IgD-negative memory B cell (primary cell): ENCODE results near the gene DYRK1B. TPM values are rescaled to one million over a fixed set of nuclear protein-coding genes. Genes with fewer than 3 reads are reported as not detected.
A peak's percentile ranks its signal among the peaks of the same experiment; 100 is the strongest.
"Not testable (repeated sequence)": the region's sequence is repeated elsewhere in the genome, so short reads cannot be mapped to it uniquely, and the experiment has no call there.

ENCODE experiments used
- H3K27ac Mint-ChIP-seq, 3 donors: one replicate each; pipeline ENCODE4 v1.8.0; 2020 to 2022; ENCODE audit warnings: mild to moderate bottlenecking in 3 of 3, mixed read lengths in 3 of 3, moderate library complexity in 1 of 3
- H3K27me3 Mint-ChIP-seq: one replicate; pipeline ENCODE4 v1.8.0; 2021; ENCODE audit warnings: mixed read lengths
- H3K36me3 Mint-ChIP-seq: one replicate; pipeline ENCODE4 v1.8.0; 2020; ENCODE audit warnings: mild to moderate bottlenecking, mixed read lengths
- H3K4me1 Mint-ChIP-seq, 3 donors: one replicate each; pipeline ENCODE4 v1.8.0; 2020 to 2022; ENCODE audit warnings: mixed read lengths in 3 of 3, mild to moderate bottlenecking in 1 of 3
- H3K4me3 Mint-ChIP-seq, 4 donors: one replicate each; pipeline ENCODE4 v1.8.0; 2020 to 2022; ENCODE audit warnings: mild to moderate bottlenecking in 4 of 4, mixed read lengths in 4 of 4, moderate library complexity in 3 of 4
- H3K9me3 Mint-ChIP-seq, 3 donors: one replicate each; pipeline ENCODE4 v1.8.0; 2020 to 2021; ENCODE audit warnings: mixed read lengths in 3 of 3, mild to moderate bottlenecking in 1 of 3
- polyA plus RNA-seq: library from polyadenylated mRNA; unstranded; fragments of 300-500 nt; fragmentation: Illumina TruSeq; gene quantifications from one replicate; pipeline ENCODE4 v1.2.3, GENCODE V29; 2021

The DYRK1B gene
- polyA plus RNA-seq, 1 donor from 2014 or later: 16.9 TPM

GRCh38 chr19:39816287-39817048 is 17.5 kb downstream of the DYRK1B start:
- Mint-ChIP-seq H3K4me1 (peaks cover 3 to 13% (median 8%) of the 10 kb centered on the region in 3 donors), H3K27me3 (no peaks in the 10 kb centered on the region), H3K9me3 (no peaks in the 10 kb centered on the region), H3K36me3 (peaks cover 2% of the 10 kb centered on the region), H3K27ac (no peak overlapping the region), H3K4me3 (no peak overlapping the region)

- H3K36me3 Mint-ChIP-seq: peaks cover 2% of the 10 kb centered on the region
- H3K4me3 Mint-ChIP-seq: no peak overlapping the region
- H3K27me3 Mint-ChIP-seq: no peaks in the 10 kb centered on the region
- H3K9me3 Mint-ChIP-seq: no peaks in the 10 kb centered on the region
- no peak overlapping the region for H3K27ac Mint-ChIP-seq
- H3K4me1 Mint-ChIP-seq: peaks cover 3 to 11% (median 8%) of the 10 kb centered on the region in 3 donors
Observed at GRCh38 chr19:39814595-39814994, 19.4 kb downstream of the DYRK1B start.

DNA sequence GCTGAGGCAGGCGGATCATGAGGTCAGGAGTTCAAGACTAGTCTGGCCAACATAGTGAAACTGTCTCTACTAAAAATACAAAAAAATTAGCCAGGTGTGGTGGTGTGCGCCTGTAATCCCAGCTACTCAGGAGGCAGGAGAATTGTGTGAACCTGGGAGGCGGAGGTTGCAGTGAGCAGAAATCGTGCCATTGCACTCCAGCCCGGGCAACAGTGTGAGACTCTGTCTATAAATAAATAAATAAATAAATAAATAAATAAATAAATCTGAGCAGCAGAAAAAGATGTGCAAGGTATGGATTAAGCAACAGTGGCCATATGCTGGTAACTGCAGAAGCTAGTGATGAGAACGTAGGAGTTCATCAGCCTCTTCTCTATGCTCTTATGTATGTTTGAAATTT is 19.9 kb downstream of the DYRK1B start:
- not testable (repeated sequence) for H3K36me3 Mint-ChIP-seq, H3K27ac Mint-ChIP-seq, H3K9me3 Mint-ChIP-seq, H3K4me3 Mint-ChIP-seq, H3K27me3 Mint-ChIP-seq, H3K4me1 Mint-ChIP-seq

- Mint-ChIP-seq H3K27me3 (no peaks in the 10 kb centered on the region), H3K36me3 (peaks cover 2% of the 10 kb centered on the region), H3K4me1 (peaks cover 0 to 3% (median 1%) of the 10 kb centered on the region in 3 donors), H3K4me3 (no peak overlapping the region), H3K9me3 (no peaks in the 10 kb centered on the region), H3K27ac (no peak overlapping the region)
Observed at GRCh38 chr19:39813264-39813993, 20.5 kb downstream of the DYRK1B start.

GRCh38 chr19:39811064-39811463 is 22.9 kb downstream of the DYRK1B start:
- H3K27ac Mint-ChIP-seq: no peak overlapping the region
- H3K36me3 Mint-ChIP-seq: peaks cover 2% of the 10 kb centered on the region
- H3K9me3 Mint-ChIP-seq: no peaks in the 10 kb centered on the region
- peaks cover 1% of the 10 kb centered on the region for H3K27me3 Mint-ChIP-seq
- no peak overlapping the region for H3K4me3 Mint-ChIP-seq
- peaks cover 0 to 1% (median 0%) of the 10 kb centered on the region in 3 donors for H3K4me1 Mint-ChIP-seq

DNA sequence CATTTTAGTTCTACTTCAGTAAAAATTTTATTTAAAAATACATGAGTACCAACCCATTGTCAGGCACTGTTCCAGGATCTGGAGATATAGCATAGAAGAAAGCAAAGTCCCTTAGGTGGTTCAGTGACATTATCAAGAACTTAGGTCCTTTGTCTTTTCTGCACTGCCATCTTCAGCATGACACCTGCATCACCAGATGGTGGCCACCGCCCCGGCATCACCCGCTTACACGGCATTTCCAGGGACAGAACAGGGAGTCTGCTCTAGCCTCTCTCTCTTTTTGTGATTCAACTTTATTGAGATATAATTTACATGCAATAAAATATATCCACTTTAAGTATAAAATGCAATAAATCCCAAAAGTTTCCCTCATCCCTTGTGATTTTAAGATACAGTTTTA is 23.5 kb downstream of the DYRK1B start:
- H3K4me3 Mint-ChIP-seq: no peak overlapping the region
- no peaks in the 10 kb centered on the region for H3K9me3 Mint-ChIP-seq
- no peaks in the 10 kb centered on the region for H3K4me1 Mint-ChIP-seq
- peaks cover 2% of the 10 kb centered on the region for H3K27me3 Mint-ChIP-seq
- H3K36me3 Mint-ChIP-seq: peaks cover 4% of the 10 kb centered on the region
- no peak overlapping the region for H3K27ac Mint-ChIP-seq

GRCh38 chr19:39809368-39809767 is 24.6 kb downstream of the DYRK1B start:
- H3K4me3 Mint-ChIP-seq: no peak overlapping the region
- no peaks in the 10 kb centered on the region for H3K9me3 Mint-ChIP-seq
- no peaks in the 10 kb centered on the region for H3K4me1 Mint-ChIP-seq
- peaks cover 7% of the 10 kb centered on the region for H3K27me3 Mint-ChIP-seq
- no peak overlapping the region for H3K27ac Mint-ChIP-seq
- H3K36me3 Mint-ChIP-seq: peaks cover 4% of the 10 kb centered on the region

DNA sequence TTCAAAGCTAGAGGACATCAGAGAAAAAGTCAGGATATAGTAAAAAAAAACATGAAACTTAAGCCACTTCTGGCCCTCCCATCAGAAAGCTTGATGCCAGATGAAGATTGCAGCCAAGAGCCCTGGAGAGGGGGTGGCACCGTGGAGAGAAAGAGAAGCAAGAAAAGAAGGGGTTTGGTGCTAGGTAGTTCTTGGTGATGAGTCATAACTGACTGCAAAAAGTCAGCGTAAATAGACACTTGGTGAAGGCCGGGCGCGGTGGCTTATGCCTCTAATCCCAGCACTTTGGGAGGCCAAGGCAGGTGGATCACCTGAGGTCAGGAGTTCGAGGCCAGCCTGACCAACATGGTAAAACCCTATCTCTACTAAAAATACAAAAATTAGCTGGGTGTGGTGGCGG is 25.3 kb downstream of the DYRK1B start:
- H3K4me1 Mint-ChIP-seq, H3K4me3 Mint-ChIP-seq, H3K36me3 Mint-ChIP-seq, H3K9me3 Mint-ChIP-seq, H3K27ac Mint-ChIP-seq: not testable (repeated sequence)
- peaks cover 11% of the 10 kb centered on the region for H3K27me3 Mint-ChIP-seq

- Mint-ChIP-seq H3K27me3 (peaks cover 11% of the 10 kb centered on the region), H3K9me3 (no peaks in the 10 kb centered on the region), H3K4me3 (no peak overlapping the region), H3K27ac (no peak overlapping the region), H3K4me1 (no peaks in the 10 kb centered on the region), H3K36me3 (peaks cover 4% of the 10 kb centered on the region)
Observed at GRCh38 chr19:39807846-39808364, 26.1 kb downstream of the DYRK1B start.

DNA sequence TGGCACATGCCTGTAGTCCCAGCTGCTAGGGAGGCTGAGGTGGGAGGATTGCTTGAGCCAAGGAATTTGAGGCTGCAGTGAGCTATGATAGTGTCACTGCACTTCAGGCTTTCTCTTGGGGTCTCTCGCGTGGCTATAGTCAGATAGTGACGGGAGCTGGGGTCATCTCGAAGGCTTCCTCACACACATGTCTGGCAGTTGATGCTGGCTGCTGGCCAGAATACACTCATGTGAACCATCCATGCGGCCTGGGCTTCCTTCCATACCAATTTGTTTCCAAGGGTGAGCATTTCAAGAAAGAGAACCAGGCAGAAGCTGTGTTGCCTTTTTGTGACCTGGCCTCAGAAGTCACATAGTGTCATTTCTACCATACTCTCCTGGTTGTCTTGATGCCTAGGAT is 28.9 kb downstream of the DYRK1B start:
- H3K4me1 Mint-ChIP-seq: no peaks in the 10 kb centered on the region
- no peaks in the 10 kb centered on the region for H3K9me3 Mint-ChIP-seq
- H3K36me3 Mint-ChIP-seq: peaks cover 1% of the 10 kb centered on the region
- H3K27ac Mint-ChIP-seq: no peak overlapping the region
- H3K4me3 Mint-ChIP-seq: no peak overlapping the region
- peaks cover 11% of the 10 kb centered on the region for H3K27me3 Mint-ChIP-seq

GRCh38 chr19:39802958-39803357 is 31.0 kb downstream of the DYRK1B start:
- Mint-ChIP-seq H3K27ac (no peak overlapping the region), H3K4me1 (no peaks in the 10 kb centered on the region), H3K27me3 (peaks cover 11% of the 10 kb centered on the region)

DNA sequence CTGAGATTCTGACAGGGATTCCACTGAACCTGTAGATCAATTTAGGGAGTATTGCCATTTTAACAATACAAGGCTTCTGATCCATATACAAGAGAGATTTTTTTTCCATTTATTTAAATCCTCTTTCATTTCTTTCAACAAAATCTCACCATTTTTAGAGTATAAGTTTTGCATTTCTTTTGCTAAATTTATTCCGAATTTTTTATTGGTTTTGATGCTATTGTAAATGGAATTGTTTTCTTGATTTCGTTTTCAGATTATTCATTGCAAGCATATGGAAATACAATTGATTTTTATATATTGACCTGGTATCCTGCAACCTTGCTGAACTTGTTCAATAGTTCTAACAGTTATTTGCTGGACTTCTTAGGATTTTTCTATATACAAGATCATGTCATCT is 36.9 kb downstream of the DYRK1B start:
- Mint-ChIP-seq H3K4me1 (peaks cover 0 to 7% (median 7%) of the 10 kb centered on the region in 3 donors), H3K4me3 (no peak overlapping the region), H3K9me3 (no peaks in the 10 kb centered on the region), H3K36me3 (no peaks in the 10 kb centered on the region), H3K27ac (no peak overlapping the region), H3K27me3 (no peaks in the 10 kb centered on the region)

More at GRCh38 chr19:39802958-39803357, 31.0 kb downstream of the DYRK1B start:
- Mint-ChIP-seq H3K36me3 (peaks cover 1% of the 10 kb centered on the region), H3K9me3 (no peaks in the 10 kb centered on the region), H3K4me3 (no peak overlapping the region)

- H3K4me3 Mint-ChIP-seq: no peak overlapping the region
- no peaks in the 10 kb centered on the region for H3K36me3 Mint-ChIP-seq
- no peak overlapping the region for H3K27ac Mint-ChIP-seq
- no peaks in the 10 kb centered on the region for H3K27me3 Mint-ChIP-seq
- H3K9me3 Mint-ChIP-seq: no peaks in the 10 kb centered on the region
- peaks cover 0 to 7% (median 7%) of the 10 kb centered on the region in 3 donors for H3K4me1 Mint-ChIP-seq
Observed at GRCh38 chr19:39796000-39796498, 37.9 kb downstream of the DYRK1B start.

GRCh38 chr19:39795001-39795400 is 39.0 kb downstream of the DYRK1B start:
- H3K9me3 Mint-ChIP-seq: no peaks in the 10 kb centered on the region
- H3K27me3 Mint-ChIP-seq: no peaks in the 10 kb centered on the region
- peak overlapping the region in 1 of 4 donors; percentile 52 for H3K4me3 Mint-ChIP-seq
- H3K4me1 Mint-ChIP-seq: peaks cover 0 to 7% (median 7%) of the 10 kb centered on the region in 3 donors
- H3K27ac Mint-ChIP-seq: no peak overlapping the region
- no peaks in the 10 kb centered on the region for H3K36me3 Mint-ChIP-seq

DNA sequence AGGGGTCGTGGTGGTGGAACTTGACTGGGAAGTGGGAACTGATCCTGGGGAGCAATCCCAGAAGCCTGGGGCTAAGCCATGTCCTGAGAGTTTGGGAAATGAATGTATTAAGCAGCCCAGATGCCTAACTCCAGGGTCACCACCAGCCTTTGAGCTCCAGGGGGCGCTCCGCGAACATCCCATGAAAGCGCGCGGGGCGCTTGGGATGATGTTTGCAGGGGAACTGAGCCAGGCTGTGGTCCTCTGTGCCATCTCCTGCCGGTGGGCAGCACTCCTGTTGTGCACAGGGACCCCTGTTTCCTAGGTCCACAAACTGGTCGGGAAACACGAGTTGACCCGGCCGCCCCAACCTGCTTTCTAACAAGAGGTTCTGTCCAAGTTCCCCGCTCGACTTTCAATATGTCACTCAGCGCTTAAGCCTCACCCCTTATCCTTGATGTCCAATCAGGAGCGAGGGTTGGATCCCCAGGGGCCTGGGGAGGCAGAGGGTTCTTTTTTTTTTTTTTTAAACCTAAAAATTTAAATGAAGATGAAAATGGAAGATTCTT is 40.9 kb downstream of the DYRK1B start:
- Mint-ChIP-seq H3K4me1 (peaks cover 0 to 7% (median 7%) of the 10 kb centered on the region in 3 donors), H3K27me3 (peaks cover 2% of the 10 kb centered on the region), H3K9me3 (peaks cover 0 to 8% (median 7%) of the 10 kb centered on the region in 3 donors), H3K4me3 (peak overlapping the region; percentile 54 to 93 (median 81)), H3K27ac (no peak overlapping the region), H3K36me3 (no peaks in the 10 kb centered on the region)
